Skin of body (tissue), 2 donors: ENCODE measurements around the gene KCNQ1. TPM values are rescaled to one million over a fixed set of nuclear protein-coding genes. Genes with fewer than 3 reads are reported as not detected.

Experiments
- DNase-seq: peaks from one replicate; lab custom pipeline; 2025; lab: John Stamatoyannopoulos, UW
- total RNA-seq: library from RNA; depleted of rRNA; stranded (reverse); fragments of >200 nt; gene quantifications from one replicate; pipeline ENCODE4 v1.2.3, GENCODE V29; 2014

The KCNQ1 gene
- total RNA-seq, 1 donor from 2014 or later: 1.3 TPM

DNA sequence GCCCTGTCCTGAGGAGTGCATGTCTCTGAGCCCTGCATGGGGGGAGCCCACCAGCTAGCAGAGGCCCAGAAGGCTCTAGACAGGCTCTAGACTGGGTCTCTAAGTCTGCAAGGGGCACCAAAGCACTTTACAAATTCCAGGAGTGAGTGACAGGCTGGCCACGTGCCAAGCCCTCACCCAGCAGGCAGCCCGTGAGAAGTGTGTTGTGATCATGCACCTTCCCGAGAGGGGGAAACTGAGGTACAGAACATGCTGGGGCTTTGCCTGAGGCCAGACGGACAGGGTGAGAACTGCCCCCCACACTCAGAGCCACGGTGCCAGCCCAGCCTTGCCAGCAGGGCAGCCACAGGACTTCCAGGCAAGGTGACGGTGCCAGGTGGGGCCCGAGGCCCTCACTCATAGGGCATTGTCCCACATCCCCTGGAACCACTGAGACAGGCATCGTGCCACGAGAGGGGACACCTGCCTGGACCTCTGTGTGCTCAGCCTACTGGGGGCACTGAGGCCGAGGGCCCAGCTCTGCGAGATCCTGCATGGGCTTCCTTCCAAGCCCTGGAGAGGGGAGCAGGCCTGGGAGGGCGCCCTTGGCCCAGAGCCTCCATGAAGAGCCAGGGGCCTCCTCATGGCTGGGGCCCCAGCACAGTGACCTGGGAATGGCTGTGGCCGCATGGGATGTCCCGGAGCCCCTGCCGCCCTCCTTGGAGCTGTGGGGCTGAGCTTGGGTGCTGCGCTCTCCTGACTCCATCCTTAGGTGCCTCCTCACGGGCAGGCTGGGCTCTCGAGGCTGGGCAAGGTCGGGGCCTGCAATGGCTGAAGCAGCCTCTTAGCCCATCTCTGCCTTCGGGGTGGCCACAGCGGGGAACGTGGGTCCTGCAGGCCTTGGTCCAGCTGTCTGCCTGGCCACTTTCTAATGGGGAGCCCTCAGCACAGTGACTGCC, 133.5 kb downstream of the KCNQ1 start:
- no peak for DNase-seq

- DNase-seq: no peak
Observed at GRCh38 chr11:2578929-2579270, 134.1 kb downstream of the KCNQ1 start.

GRCh38 chr11:2579315-2580060, 134.7 kb downstream of the KCNQ1 start:
- no peak for DNase-seq

DNA sequence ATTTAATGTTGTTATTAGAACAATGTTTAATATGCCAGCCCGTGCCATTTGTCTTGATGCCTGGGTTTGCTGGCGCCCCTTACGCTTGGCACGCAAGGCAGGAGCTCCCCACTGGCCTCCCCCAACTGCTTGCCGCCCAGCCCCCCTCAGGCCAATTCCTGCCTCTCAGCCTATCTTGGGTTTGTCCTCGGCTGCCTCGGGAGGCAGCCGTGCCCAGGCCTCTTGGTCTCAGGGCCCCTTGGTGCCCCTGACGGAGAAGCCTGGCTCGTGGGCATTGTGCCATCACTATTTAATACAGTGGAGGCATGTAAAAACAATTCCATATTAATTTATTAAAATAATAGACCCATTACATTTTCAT, 135.2 kb downstream of the KCNQ1 start:
- DNase-seq: no peak

DNA sequence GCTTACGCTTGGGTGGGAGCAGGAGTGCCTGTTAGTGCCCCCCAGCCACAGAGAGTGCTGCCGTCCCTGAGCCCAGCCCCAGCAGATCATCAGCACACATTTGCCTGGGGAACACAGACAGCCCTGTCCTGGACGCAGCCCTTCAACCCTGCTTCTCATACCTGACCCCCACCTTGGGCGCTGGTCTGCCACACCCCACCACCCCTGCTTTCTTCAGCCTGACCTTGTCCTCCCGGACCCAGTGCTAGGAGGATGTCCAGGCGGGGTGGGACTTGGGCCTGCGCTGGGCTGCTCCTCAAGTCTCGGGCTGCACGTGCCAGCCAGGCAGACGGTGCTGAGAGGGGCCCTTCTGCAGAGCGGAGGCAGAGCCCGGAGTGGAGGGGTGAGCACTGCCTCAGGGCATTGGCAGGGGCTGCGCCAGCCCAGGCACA, 135.8 kb downstream of the KCNQ1 start:
- no peak for DNase-seq

GRCh38 chr11:2581151-2581930, 136.5 kb downstream of the KCNQ1 start:
- no peak for DNase-seq

DNA sequence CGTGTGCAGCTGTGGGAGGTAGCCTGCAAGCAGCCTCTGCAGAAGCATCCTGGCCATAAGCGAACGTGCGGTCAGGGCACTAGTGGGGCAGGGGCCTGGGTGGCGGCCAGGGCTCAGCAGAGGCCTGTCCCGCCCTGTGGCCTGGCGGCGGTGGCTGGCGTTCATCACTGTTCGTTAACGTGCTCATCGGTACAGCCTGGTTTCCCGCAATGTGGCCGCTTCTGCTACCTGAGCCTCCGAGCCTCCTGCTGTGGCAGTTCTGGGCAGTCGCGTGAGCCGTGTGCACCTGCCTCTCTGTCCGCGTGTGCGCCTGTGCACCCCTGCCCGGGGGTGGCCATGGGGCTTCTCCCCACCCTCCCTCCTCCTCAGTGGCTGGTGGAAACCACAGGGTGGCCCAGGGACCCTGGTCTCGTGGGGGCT, 137.1 kb downstream of the KCNQ1 start:
- no peak for DNase-seq

GRCh38 chr11:2582351-2582945, 137.6 kb downstream of the KCNQ1 start:
- peak; percentile 41 for DNase-seq

GRCh38 chr11:2582946-2583604, 138.3 kb downstream of the KCNQ1 start:
- DNase-seq: no peak

DNA sequence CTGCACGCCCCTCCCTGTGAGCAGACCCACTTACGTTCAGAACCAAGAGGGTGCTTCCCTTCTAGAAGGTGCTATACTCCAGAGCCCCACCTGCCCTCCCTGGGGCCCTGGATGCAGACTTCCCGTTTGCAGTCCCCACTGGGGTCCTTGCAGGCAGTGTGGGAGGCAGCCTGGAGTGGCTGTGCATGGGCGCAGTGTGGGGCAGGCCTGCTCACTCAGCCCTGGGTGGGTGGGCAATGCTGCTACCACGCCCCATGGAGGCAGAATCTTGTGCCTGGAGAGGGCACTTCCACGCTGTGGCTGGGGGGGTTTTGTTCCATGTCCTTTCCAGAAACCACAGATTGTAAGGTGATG, 138.8 kb downstream of the KCNQ1 start:
- DNase-seq: no peak

DNA sequence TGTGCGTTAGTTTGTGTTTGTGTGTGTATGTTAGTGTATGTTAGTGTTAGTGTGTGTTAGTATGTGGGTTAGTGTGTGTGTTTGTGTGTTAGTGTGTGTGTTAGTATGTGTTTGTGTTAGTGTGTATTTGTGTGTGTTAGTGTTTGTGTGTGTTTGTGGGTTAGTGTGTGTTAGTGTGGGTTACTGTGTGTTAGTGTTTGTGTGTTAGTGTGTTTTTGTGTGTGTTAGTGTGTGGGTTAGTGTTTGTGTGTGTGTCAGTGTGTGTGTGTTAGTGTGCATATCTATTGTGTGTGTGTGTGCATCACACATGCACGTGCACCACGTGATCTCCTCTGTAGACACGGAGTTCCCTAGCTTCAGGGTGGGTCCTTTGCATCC, 139.6 kb downstream of the KCNQ1 start:
- DNase-seq: no peak

- DNase-seq: no peak
Observed at GRCh38 chr11:2584812-2585565, 140.2 kb downstream of the KCNQ1 start.

GRCh38 chr11:2585566-2586086, 140.8 kb downstream of the KCNQ1 start:
- DNase-seq: no peak

DNA sequence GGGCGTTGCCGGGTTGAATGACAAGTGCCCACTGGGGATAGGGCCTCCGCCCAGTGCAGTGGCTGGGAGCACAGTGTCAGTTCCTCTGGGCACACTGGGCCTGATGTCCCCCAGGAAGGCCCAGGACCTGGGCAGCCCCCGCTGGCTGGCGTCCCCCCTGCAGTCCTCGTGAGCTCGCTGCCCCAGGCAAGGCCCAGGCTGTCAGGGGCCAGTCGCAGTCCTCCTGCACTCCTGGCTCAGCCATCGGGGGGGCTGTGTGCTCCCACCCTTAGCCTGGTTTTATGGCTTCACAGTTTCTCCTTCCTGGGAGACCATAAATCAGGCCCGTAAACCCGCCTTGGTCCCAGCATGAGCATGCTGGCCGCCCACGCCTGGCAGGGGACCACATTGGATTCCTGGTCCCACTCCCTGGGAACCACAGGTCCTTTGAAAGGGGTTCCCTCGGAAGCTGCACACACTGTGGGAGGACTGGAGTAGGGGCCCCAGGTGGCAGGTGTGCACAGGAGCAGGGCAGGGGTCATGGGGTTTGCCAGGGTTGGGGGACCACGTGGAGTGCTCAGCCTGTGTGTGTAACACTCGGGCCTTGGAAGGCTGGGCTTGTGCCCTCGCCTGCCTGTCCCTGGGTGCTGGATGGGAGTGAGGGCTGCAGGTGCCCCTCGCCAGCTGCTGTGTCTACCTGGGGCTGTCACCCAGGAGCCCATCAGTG, 141.4 kb downstream of the KCNQ1 start:
- no peak for DNase-seq

DNA sequence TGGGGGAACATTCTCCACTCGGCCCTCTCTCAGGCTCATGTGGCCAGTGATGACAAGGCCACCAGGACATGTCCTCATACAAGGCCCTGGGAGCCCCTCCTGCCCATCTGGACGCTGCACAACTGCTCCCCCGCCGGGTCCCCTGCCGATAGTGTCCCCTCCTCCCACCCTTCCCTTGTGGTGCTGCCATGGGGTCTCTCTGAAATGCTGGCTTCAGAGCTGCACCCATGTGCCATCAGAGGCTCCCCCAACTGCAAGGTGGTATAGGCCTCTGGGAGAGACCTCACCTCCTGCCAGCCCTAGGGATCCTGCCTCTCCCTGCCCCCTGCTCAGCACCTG, 142.0 kb downstream of the KCNQ1 start:
- DNase-seq: no peak

DNA sequence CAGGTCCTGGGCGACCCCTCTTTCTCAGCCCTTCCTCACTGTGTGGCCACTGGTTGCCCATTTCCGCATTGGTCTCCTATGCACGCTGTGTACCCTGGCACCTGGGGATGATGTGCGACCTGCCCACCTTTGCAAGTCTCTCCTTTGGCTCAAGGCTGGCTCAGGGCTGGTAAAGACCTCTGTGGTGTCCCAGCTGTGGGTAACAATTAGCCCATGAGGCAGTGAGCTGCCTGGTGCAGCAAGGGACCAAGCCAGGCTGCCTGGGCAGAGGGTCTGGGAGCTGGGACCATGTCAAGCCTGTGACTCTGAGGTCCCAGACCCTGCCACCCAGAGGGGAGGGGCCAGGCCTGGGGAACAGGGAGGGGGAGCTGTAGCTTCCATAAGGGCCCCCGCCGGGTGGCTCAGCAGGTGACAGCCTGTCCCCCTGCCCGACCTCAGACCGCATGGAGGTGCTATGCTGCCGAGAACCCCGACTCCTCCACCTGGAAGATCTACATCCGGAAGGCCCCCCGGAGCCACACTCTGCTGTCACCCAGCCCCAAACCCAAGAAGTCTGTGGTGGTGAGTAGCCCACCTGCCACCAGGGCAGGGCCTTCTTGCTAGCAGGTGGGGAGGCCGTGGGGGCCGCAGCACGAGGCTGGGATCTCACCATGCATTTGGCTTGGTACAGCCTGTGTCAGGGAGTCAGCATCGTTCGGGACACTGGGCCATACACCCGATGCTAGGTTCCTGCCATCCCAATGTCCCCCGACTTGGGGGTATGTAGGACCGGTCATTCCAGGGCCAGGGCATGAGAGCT, 142.5 kb downstream of the KCNQ1 start:
- DNase-seq: no peak

- DNase-seq: no peak
Observed at GRCh38 chr11:2587976-2588748, 143.4 kb downstream of the KCNQ1 start.
